DOHH2 (cell line): ENCODE data around the gene PABPC3.
A peak's percentile ranks its signal among the peaks of the same experiment; 100 is the strongest.

Experiments used
- H3F3A ChIP-seq: fragments of 200-600 bp; sonication (generic), shearing (Covaris generic); 2 replicates; pipeline ENCODE4 v1.6.0; 2016; ENCODE audit warnings: antibody characterized with exemption, mild to moderate bottlenecking; ENCODE audit not compliant: control insufficient read depth, insufficient read depth
- H3K27ac ChIP-seq: fragments of 200-600 bp; sonication (generic); 2 replicates; pipeline ENCODE4 v1.5.1; 2014; ENCODE audit warnings: low read depth, mild to moderate bottlenecking, low read length, moderate library complexity
- H3K27me3 ChIP-seq: fragments of 200-600 bp; sonication (generic); 2 replicates; pipeline ENCODE4 v1.6.1; 2014; ENCODE audit warnings: mild to moderate bottlenecking, low read length, mixed read lengths; ENCODE audit not compliant: control insufficient read depth
- H3K36me3 ChIP-seq: fragments of 200-600 bp; sonication (generic); 2 replicates; pipeline ENCODE4 v1.6.1; 2014; ENCODE audit warnings: mild to moderate bottlenecking, low read length, moderate library complexity, mixed read lengths; ENCODE audit not compliant: control insufficient read depth
- H3K4me1 ChIP-seq: fragments of 200-600 bp; sonication (generic); 2 replicates; pipeline ENCODE4 v1.6.1; 2014; ENCODE audit warnings: mild to moderate bottlenecking, low read length, mixed read lengths; ENCODE audit not compliant: control insufficient read depth
- H3K4me2 ChIP-seq: fragments of 200-600 bp; sonication (generic); 2 replicates; pipeline ENCODE4 v1.6.0; 2014; ENCODE audit warnings: mild to moderate bottlenecking, low read length, moderate library complexity
- H3K4me3 ChIP-seq: fragments of 200-600 bp; sonication (generic); 2 replicates; pipeline ENCODE4 v1.5.1; 2014; ENCODE audit warnings: mild to moderate bottlenecking, low read length, mixed read lengths
- H3K79me2 ChIP-seq: fragments of 200-600 bp; sonication (generic); 2 replicates; pipeline ENCODE4 v1.6.1; 2014; ENCODE audit warnings: mild to moderate bottlenecking, low read length, mixed read lengths; ENCODE audit not compliant: control insufficient read depth
- H3K9me2 ChIP-seq: fragments of 200-600 bp; sonication (generic); replicated peaks from 2 replicates; pipeline ENCODE4 v1.6.1; 2014; ENCODE audit warnings: mild to moderate bottlenecking, low read length, mixed read lengths; ENCODE audit not compliant: control insufficient read depth
- H3K9me3 ChIP-seq: fragments of 200-600 bp; sonication (generic); 2 replicates; pipeline ENCODE4 v1.6.1; 2014; ENCODE audit warnings: antibody characterized with exemption, low read length, mixed read lengths; ENCODE audit not compliant: control insufficient read depth, insufficient read depth
- H4K20me1 ChIP-seq: fragments of 200-600 bp; sonication (generic); 2 replicates; pipeline ENCODE4 v1.6.0; 2014; ENCODE audit warnings: low read depth, mild to moderate bottlenecking, antibody characterized with exemption, low read length, moderate library complexity; ENCODE audit not compliant: control insufficient read depth, insufficient read depth
- CTCF ChIP-seq: fragments of 200-600 bp; sonication (generic); IDR thresholded peaks from one replicate; pipeline ENCODE4 v1.5.1; 2014; ENCODE audit warnings: antibody characterized with exemption, mild to moderate bottlenecking, low read depth, low read length; ENCODE audit not compliant: poor library complexity, severe bottlenecking
- EZH2phosphoT487 ChIP-seq: fragments of 200-600 bp; sonication (generic); IDR thresholded peaks from 2 replicates; pipeline ENCODE4 v1.6.1; 2017; ENCODE audit warnings: borderline replicate concordance, mild to moderate bottlenecking, antibody characterized with exemption, low read length, moderate library complexity, mixed read lengths

The PABPC3 gene

DNA sequence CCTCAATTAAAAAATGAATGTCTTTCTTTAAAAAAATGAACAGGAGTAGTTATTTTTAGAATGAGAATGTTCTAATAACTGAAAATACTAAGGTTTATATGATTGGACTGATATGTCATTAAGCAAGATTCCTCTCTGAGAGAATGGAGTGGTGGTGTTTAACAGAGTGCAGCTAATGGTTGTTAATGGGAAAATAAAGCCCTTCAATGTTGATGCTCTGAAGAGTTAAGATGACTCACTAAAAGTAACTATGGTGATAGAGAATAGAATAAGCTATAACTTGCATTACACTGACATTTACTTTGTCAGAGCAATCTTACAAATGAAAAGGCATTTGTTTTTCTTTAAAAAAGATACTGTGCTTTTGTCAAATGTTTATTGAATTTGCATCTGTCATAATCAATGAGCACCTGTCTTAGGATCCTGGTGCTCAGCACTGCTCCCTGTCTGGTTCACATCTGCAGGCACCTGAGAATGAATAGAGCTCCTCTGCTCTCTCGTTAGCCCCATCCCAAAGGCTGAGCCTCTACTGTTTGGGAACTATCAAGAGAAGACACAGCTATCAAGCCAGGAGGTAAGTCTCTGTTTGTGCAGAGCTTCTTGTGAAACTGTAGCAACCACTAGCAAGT lies 15.1 kb downstream of the PABPC3 start:
- Histone ChIP-seq H3K4me1 (peaks cover 7% of the 10 kb centered on the region), H3K9me2 (no peaks in the 10 kb centered on the region), H3K79me2 (no peaks in the 10 kb centered on the region), H3K4me2 (no peak overlapping the region), H3K9me3 (no peaks in the 10 kb centered on the region), H3K4me3 (no peak overlapping the region), H3K36me3 (no peaks in the 10 kb centered on the region), H4K20me1 (no peaks in the 10 kb centered on the region), H3K27ac (no peak overlapping the region), H3K27me3 (peaks cover 12% of the 10 kb centered on the region), H3F3A (no peaks in the 10 kb centered on the region)
- TF ChIP-seq EZH2phosphoT487 (no peak), CTCF (no peak)

GRCh38 chr13:25111585-25111956 lies 15.6 kb downstream of the PABPC3 start:
- Histone ChIP-seq H4K20me1 (no peaks in the 10 kb centered on the region), H3K9me3 (no peaks in the 10 kb centered on the region), H3K27me3 (peaks cover 12% of the 10 kb centered on the region), H3K4me3 (no peak overlapping the region), H3K4me1 (peaks cover 7% of the 10 kb centered on the region), H3K79me2 (no peaks in the 10 kb centered on the region), H3K9me2 (no peaks in the 10 kb centered on the region), H3K27ac (no peak overlapping the region), H3F3A (no peaks in the 10 kb centered on the region), H3K36me3 (no peaks in the 10 kb centered on the region), H3K4me2 (no peak overlapping the region)
- TF ChIP-seq CTCF (no peak), EZH2phosphoT487 (no peak)

- Histone ChIP-seq H3K27me3 (peaks cover 12% of the 10 kb centered on the region), H3K4me1 (peaks cover 7% of the 10 kb centered on the region), H3K79me2 (no peaks in the 10 kb centered on the region), H4K20me1 (no peaks in the 10 kb centered on the region), H3K4me3 (no peak overlapping the region), H3K4me2 (no peak overlapping the region), H3K27ac (no peak overlapping the region), H3K9me2 (no peaks in the 10 kb centered on the region), H3K9me3 (no peaks in the 10 kb centered on the region), H3K36me3 (no peaks in the 10 kb centered on the region), H3F3A (no peaks in the 10 kb centered on the region)
- TF ChIP-seq EZH2phosphoT487: no peak
Measured at GRCh38 chr13:25112695-25113255, 16.8 kb downstream of the PABPC3 start.

- H4K20me1 ChIP-seq: no peaks in the 10 kb centered on the region
- H3K79me2 ChIP-seq: no peaks in the 10 kb centered on the region
- peaks cover 12% of the 10 kb centered on the region for H3K27me3 ChIP-seq
- H3K36me3 ChIP-seq: no peaks in the 10 kb centered on the region
- peak overlapping the region; percentile 6 for H3K4me2 ChIP-seq
- H3K9me2 ChIP-seq: no peaks in the 10 kb centered on the region
- peak; percentile 97 for TF ChIP-seq CTCF
- TF ChIP-seq EZH2phosphoT487: no peak
- H3K4me3 ChIP-seq: no peak overlapping the region
- peaks cover 7% of the 10 kb centered on the region for H3K4me1 ChIP-seq
- H3K9me3 ChIP-seq: no peaks in the 10 kb centered on the region
- H3F3A ChIP-seq: no peaks in the 10 kb centered on the region
- no peak overlapping the region for H3K27ac ChIP-seq
Measured at GRCh38 chr13:25114220-25114619, 18.3 kb downstream of the PABPC3 start.
